ENCODE measurements around the gene SH2B3. TPM values are rescaled to one million over a fixed set of nuclear protein-coding genes. Genes with fewer than 3 reads are reported as not detected.

SH2B3 gene
- total and polyA plus RNA-seq, 8 donors, result 2.5 to 21.7 (median 8.8) TPM

GRCh38 chr12:111442301-111443045 is 36.8 kb downstream of the SH2B3 start:
- DNase-seq, result no peak
- Histone ChIP-seq H3K27me3 (no peaks in the 10 kb centered on the region), H3K4me1 (peaks cover 38 to 100% (median 83%) of the 10 kb centered on the region in 4 donors), H3K4me3 (no peak overlapping the region), H3K9me3 (no peaks in the 10 kb centered on the region), H3K36me3 (peaks cover 12 to 73% (median 61%) of the 10 kb centered on the region in 4 donors), H3K27ac (peak overlapping the region in 4 of 5 donors; percentile 25 to 81 (median 74))
- WGBS, 5 donors, result 80 to 84% (median 81%) methylated on average over 6 to 10 of the region's 10 CpGs
- intact Hi-C loops (cut with DNase I; ENCODE audit: low total_unique reads), result no loop called here
- TF ChIP-seq POLR2AphosphoS5 (IDR thresholded peaks at IDR 0.05) (no peak), EP300 (IDR thresholded peaks at IDR 0.05) (no peak), CTCF (IDR thresholded peaks at IDR 0.05) (no peak), POLR2A (IDR thresholded peaks at IDR 0.05) (no peak)

- no peak for DNase-seq
- TF ChIP-seq POLR2A (IDR thresholded peaks at IDR 0.05) (no peak), EP300 (IDR thresholded peaks at IDR 0.05) (no peak), POLR2AphosphoS5 (IDR thresholded peaks at IDR 0.05) (no peak), CTCF (IDR thresholded peaks at IDR 0.05) (no peak)
- Histone ChIP-seq H3K27me3 (no peaks in the 10 kb centered on the region), H3K9me3 (no peaks in the 10 kb centered on the region), H3K27ac (peak overlapping the region in 4 of 5 donors; percentile 25 to 81 (median 74)), H3K4me1 (peaks cover 34 to 100% (median 78%) of the 10 kb centered on the region in 4 donors), H3K4me3 (no peak overlapping the region), H3K36me3 (peaks cover 18 to 79% (median 67%) of the 10 kb centered on the region in 4 donors)
- intact Hi-C loops (cut with DNase I; ENCODE audit: low total_unique reads), result no loop called here
- WGBS, 5 donors, result 88 to 99% (median 93%) methylated on average over 7 of the region's 7 CpGs
These were observed 37.4 kb downstream of the SH2B3 start for GRCh38 chr12:111443086-111443485.

GRCh38 chr12:111443586-111443985 is 37.9 kb downstream of the SH2B3 start:
- TF ChIP-seq EP300 (IDR thresholded peaks at IDR 0.05) (no peak), POLR2A (IDR thresholded peaks at IDR 0.05) (no peak), CTCF (IDR thresholded peaks at IDR 0.05) (no peak), POLR2AphosphoS5 (IDR thresholded peaks at IDR 0.05) (no peak)
- Histone ChIP-seq H3K4me3 (no peak overlapping the region), H3K27ac (peak overlapping the region in 4 of 5 donors; percentile 63 to 81 (median 74)), H3K9me3 (no peaks in the 10 kb centered on the region), H3K27me3 (no peaks in the 10 kb centered on the region), H3K36me3 (peaks cover 23 to 84% (median 72%) of the 10 kb centered on the region in 4 donors), H3K4me1 (peaks cover 28 to 100% (median 73%) of the 10 kb centered on the region in 4 donors)
- 82 to 86% (median 85%) methylated on average over 7 of the region's 7 CpGs for WGBS, 5 donors
- DNase-seq, result peak in 1 of 2 donors; percentile 21
- intact Hi-C loops (cut with DNase I; ENCODE audit: low total_unique reads), result no loop called here

GRCh38 chr12:111444314-111444924 is 38.7 kb downstream of the SH2B3 start:
- H3K4me3 ChIP-seq, result no peak overlapping the region
- DNase-seq, result peak in 1 of 2 donors; percentile 15
- no peaks in the 10 kb centered on the region for H3K27me3 ChIP-seq
- 77 to 87% (median 81%) methylated on average over 6 to 8 of the region's 8 CpGs for WGBS, 5 donors
- no peaks in the 10 kb centered on the region for H3K9me3 ChIP-seq
- TF ChIP-seq EP300 (IDR thresholded peaks at IDR 0.05), result no peak
- no peak for TF ChIP-seq POLR2AphosphoS5 (IDR thresholded peaks at IDR 0.05)
- TF ChIP-seq POLR2A (IDR thresholded peaks at IDR 0.05), result no peak
- intact Hi-C loops (cut with DNase I; ENCODE audit: low total_unique reads), result no loop called here
- peak overlapping the region; percentile 43 to 81 (median 70) for H3K27ac ChIP-seq
- H3K4me1 ChIP-seq, result peaks cover 25 to 100% (median 66%) of the 10 kb centered on the region in 4 donors
- H3K36me3 ChIP-seq, result peaks cover 28 to 92% (median 80%) of the 10 kb centered on the region in 4 donors
